PC-9 (cell line): ENCODE results near the gene SNTG2. TPM values are rescaled to one million over a fixed set of nuclear protein-coding genes. Genes with fewer than 3 reads are reported as not detected.

Source experiments
- BruUV-seq: library from RNA; stranded (reverse); fragments of 400-500 nt; replicated peaks from 2 replicates; lab custom pipeline; 2021; lab: Mats Ljungman, UMichigan
- CTCF ChIA-PET: fragments of 300-600 bp; sonication (Branson Sonifier 250); formaldehyde crosslinking; loops from one replicate; lab custom pipeline; 2022; ENCODE audit warnings: antibody characterized with exemption; lab: Charles Lee
- POLR2A ChIA-PET: fragments of 300-600 bp; sonication (Branson Sonifier 250); formaldehyde crosslinking; loops from one replicate; lab custom pipeline; 2022; ENCODE audit warnings: antibody characterized with exemption; ENCODE audit not compliant: unreplicated experiment; lab: Charles Lee
- DNase-seq, 2 experiments: peaks; one replicate each; pipeline versions ENCODE4 v3.0.0 to v3.0.0-alpha.2; 2015 to 2022; ENCODE audit warnings: mixed read lengths in 1 of 2
- H2AFZ ChIP-seq: fragments of 200-600 bp; sonication (generic); 2 replicates; pipeline ENCODE4 v1.8.1; 2017; ENCODE audit warnings: antibody characterized with exemption
- H3F3A ChIP-seq: fragments of 200-600 bp; sonication (generic); 2 replicates; pipeline ENCODE4 v1.8.1; 2017; ENCODE audit warnings: antibody characterized with exemption, mild to moderate bottlenecking, low read depth; ENCODE audit not compliant: insufficient read depth
- H3K27ac ChIP-seq: fragments of 200-600 bp; sonication (generic); 2 replicates; pipeline ENCODE4 v1.6.1; 2016; ENCODE audit warnings: mixed run types
- H3K27me3 ChIP-seq: fragments of 200-600 bp; sonication (generic); 2 replicates; pipeline ENCODE4 v1.6.1; 2016; ENCODE audit warnings: low read depth, mixed run types; ENCODE audit not compliant: insufficient read depth
- H3K36me3 ChIP-seq: fragments of 200-600 bp; sonication (generic); 2 replicates; pipeline ENCODE4 v1.6.1; 2016; ENCODE audit warnings: low read depth, mixed run types
- H3K4me1 ChIP-seq: fragments of 200-600 bp; sonication (generic); replicated peaks from 2 replicates; pipeline ENCODE4 v1.6.1; 2016; ENCODE audit warnings: mixed run types; ENCODE audit not compliant: insufficient read depth
- H3K4me2 ChIP-seq: fragments of 200-600 bp; sonication (generic); 2 replicates; pipeline ENCODE4 v1.6.1; 2017; ENCODE audit warnings: mixed run types
- H3K4me3 ChIP-seq: fragments of 200-600 bp; sonication (generic); 2 replicates; pipeline ENCODE4 v1.6.1; 2016; ENCODE audit warnings: mixed run types
- H3K79me2 ChIP-seq: fragments of 200-600 bp; sonication (generic); 2 replicates; pipeline ENCODE4 v1.6.1; 2017; ENCODE audit warnings: low read depth, mixed run types
- H3K9me2 ChIP-seq: fragments of 200-600 bp; sonication (generic); 2 replicates; pipeline ENCODE4 v1.8.1; 2017; ENCODE audit warnings: mild to moderate bottlenecking; ENCODE audit not compliant: insufficient read depth
- H3K9me3 ChIP-seq: fragments of 200-600 bp; sonication (generic); 2 replicates; pipeline ENCODE4 v1.8.1; 2016; ENCODE audit warnings: low read depth; ENCODE audit not compliant: insufficient read depth
- H4K20me1 ChIP-seq: fragments of 200-600 bp; sonication (generic); 2 replicates; pipeline ENCODE4 v1.8.1; 2017; ENCODE audit not compliant: insufficient read depth
- EZH2 ChIP-seq: fragments of 200-600 bp; sonication (generic); IDR thresholded peaks from 2 replicates; pipeline ENCODE4 v1.8.0; 2017; ENCODE audit warnings: antibody characterized with exemption, low read depth
- intact Hi-C: fragments of 100-400 bp; cut with micrococcal nuclease; formaldehyde crosslinking; loops from one replicate; pipeline ENCODE4 v1.10.0; 2022; ENCODE audit not compliant: unreplicated experiment
- total RNA-seq: library from RNA; stranded (reverse); gene quantifications from 2 replicates; pipeline ENCODE4 v1.2.3, GENCODE V29; 2021
- TF ChIP-seq, protein P1 (sequence below): fragments of 200-600 bp; sonication (generic); conservative IDR thresholded peaks from 2 replicates; pipeline ENCODE4 v1.6.1; 2017; ENCODE audit warnings: mixed run types, antibody characterized with exemption, mild to moderate bottlenecking, moderate library complexity

The SNTG2 gene
- total RNA-seq, 1 experiment from 2014 or later: not detected

DNA sequence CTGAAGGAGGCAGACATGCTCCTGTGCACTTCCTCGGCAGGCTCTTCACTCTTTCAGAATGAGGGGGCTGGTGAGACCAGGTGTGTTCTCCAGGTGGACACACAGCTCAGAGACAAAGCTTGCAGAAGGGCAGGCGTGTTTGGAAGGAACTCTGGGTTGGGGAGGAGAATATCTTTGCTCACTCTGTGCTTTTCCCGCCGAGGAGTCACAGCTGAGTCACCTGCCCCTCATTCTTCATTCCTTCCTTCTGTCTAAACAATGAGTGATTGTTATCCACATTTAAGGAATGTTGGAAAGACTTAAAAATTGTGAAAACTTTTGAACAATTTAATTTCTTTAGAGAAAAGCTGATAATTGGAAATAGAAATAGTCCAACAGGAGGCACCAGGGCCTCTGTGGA lies 336.3 kb downstream of the SNTG2 start:
- no peaks in the 10 kb centered on the region for H3F3A ChIP-seq
- intact Hi-C loops: no loop called here
- CTCF ChIA-PET: no interaction called here

DNA sequence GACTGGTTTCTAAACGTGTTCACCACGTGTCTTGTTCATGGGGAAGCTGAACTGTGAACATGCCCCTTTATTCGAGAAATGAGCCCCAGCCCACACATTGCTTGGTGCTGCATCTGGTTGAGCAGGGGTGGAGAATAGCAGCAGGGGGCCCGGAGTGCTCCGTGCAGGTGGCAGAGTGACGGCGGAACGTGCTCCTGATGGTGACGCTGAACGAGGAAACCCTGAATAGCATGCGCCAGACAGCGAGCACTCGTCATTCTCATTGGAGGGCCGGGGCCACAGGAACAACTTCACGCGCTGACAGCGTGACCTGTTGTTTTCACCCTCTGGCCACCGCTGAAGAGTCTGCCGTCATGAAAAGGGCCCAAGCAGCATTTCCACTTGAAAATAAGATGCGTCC lies 336.8 kb downstream of the SNTG2 start:
- no peaks in the 10 kb centered on the region for H3F3A ChIP-seq
- no peak overlapping the region for H2AFZ ChIP-seq
- TF ChIP-seq, protein P1, sequence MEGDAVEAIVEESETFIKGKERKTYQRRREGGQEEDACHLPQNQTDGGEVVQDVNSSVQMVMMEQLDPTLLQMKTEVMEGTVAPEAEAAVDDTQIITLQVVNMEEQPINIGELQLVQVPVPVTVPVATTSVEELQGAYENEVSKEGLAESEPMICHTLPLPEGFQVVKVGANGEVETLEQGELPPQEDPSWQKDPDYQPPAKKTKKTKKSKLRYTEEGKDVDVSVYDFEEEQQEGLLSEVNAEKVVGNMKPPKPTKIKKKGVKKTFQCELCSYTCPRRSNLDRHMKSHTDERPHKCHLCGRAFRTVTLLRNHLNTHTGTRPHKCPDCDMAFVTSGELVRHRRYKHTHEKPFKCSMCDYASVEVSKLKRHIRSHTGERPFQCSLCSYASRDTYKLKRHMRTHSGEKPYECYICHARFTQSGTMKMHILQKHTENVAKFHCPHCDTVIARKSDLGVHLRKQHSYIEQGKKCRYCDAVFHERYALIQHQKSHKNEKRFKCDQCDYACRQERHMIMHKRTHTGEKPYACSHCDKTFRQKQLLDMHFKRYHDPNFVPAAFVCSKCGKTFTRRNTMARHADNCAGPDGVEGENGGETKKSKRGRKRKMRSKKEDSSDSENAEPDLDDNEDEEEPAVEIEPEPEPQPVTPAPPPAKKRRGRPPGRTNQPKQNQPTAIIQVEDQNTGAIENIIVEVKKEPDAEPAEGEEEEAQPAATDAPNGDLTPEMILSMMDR: no peak
- no peak for TF ChIP-seq EZH2
- peaks cover 26% of the 10 kb centered on the region for H3K27me3 ChIP-seq
- no peaks in the 10 kb centered on the region for H3K36me3 ChIP-seq
- H3K9me3 ChIP-seq: no peaks in the 10 kb centered on the region
- intact Hi-C loops: no loop called here
- no peaks in the 10 kb centered on the region for H3K9me2 ChIP-seq
- CTCF ChIA-PET: no interaction called here
- POLR2A ChIA-PET: no interaction called here
- no TSS peak for BruUV-seq
- H4K20me1 ChIP-seq: no peaks in the 10 kb centered on the region
- no peak overlapping the region for H3K4me2 ChIP-seq
- H3K4me1 ChIP-seq: no peaks in the 10 kb centered on the region
- H3K4me3 ChIP-seq: no peak overlapping the region
- no peaks in the 10 kb centered on the region for H3K79me2 ChIP-seq
- H3K27ac ChIP-seq: no peak overlapping the region
- no peak for DNase-seq

More for the DNA sequence above, 336.3 kb downstream of the SNTG2 start:
- H3K4me1 ChIP-seq: no peaks in the 10 kb centered on the region
- H3K4me2 ChIP-seq: no peak overlapping the region
- H4K20me1 ChIP-seq: no peaks in the 10 kb centered on the region; the same call in 1 of the 2 replicates
- BruUV-seq: no TSS peak
- TF ChIP-seq, protein P1: no peak
- no peak for TF ChIP-seq EZH2
- no peak overlapping the region for H3K27ac ChIP-seq
- H3K79me2 ChIP-seq: no peaks in the 10 kb centered on the region
- H3K9me2 ChIP-seq: no peaks in the 10 kb centered on the region
- H2AFZ ChIP-seq: no peak overlapping the region
- H3K36me3 ChIP-seq: no peaks in the 10 kb centered on the region
- POLR2A ChIA-PET: no interaction called here
- DNase-seq: no peak
- peaks cover 27% of the 10 kb centered on the region for H3K27me3 ChIP-seq
- no peaks in the 10 kb centered on the region for H3K9me3 ChIP-seq
- H3K4me3 ChIP-seq: no peak overlapping the region

GRCh38 chr2:1294900-1295299 lies 344.3 kb downstream of the SNTG2 start:
- H3K9me3 ChIP-seq: no peaks in the 10 kb centered on the region
- DNase-seq: no peak
- no peaks in the 10 kb centered on the region for H3K79me2 ChIP-seq
- H4K20me1 ChIP-seq: no peaks in the 10 kb centered on the region
- no peaks in the 10 kb centered on the region for H3K36me3 ChIP-seq
- CTCF ChIA-PET: no interaction called here
- no peak for TF ChIP-seq EZH2
- TF ChIP-seq, protein P1: no peak
- no peaks in the 10 kb centered on the region for H3K4me1 ChIP-seq
- H3F3A ChIP-seq: no peaks in the 10 kb centered on the region
- H3K27ac ChIP-seq: no peak overlapping the region
- H3K9me2 ChIP-seq: no peaks in the 10 kb centered on the region
- H3K27me3 ChIP-seq: peaks cover 45% of the 10 kb centered on the region
- no peak overlapping the region for H2AFZ ChIP-seq
- BruUV-seq: no TSS peak
- intact Hi-C loops: no loop called here
- POLR2A ChIA-PET: no interaction called here
- no peak overlapping the region for H3K4me2 ChIP-seq
- no peak overlapping the region for H3K4me3 ChIP-seq
